Sigmoid colon (tissue), 7 donors: ENCODE data around the gene PBX3. TPM values are rescaled to one million over a fixed set of nuclear protein-coding genes. Genes with fewer than 3 reads are reported as not detected.

Source experiments
- DNase-seq: peaks from one replicate; pipeline ENCODE4 v3.0.0-alpha.2; 2019
- H3K27ac ChIP-seq, 4 donors: fragments of 200-600 bp; sonication (generic); one replicate each; pipeline ENCODE4 v1.5.1; 2016 to 2019; ENCODE audit warnings: mild to moderate bottlenecking in 1 of 4
- H3K27me3 ChIP-seq, 3 donors: fragments of 200-600 bp; sonication (generic); one replicate each; pipeline ENCODE4 v1.5.1; 2019; ENCODE audit warnings: mild to moderate bottlenecking in 1 of 3
- H3K36me3 ChIP-seq, 4 donors: fragments of 200-600 bp; sonication (generic); one replicate each; pipeline ENCODE4 v1.5.1; 2016 to 2019
- H3K4me1 ChIP-seq, 4 donors: fragments of 200-600 bp; sonication (generic); one replicate each; pipeline ENCODE4 v1.5.1; 2017 to 2019
- H3K4me3 ChIP-seq, 4 donors: fragments of 200-600 bp; sonication (generic); one replicate each; pipeline ENCODE4 v1.5.1; 2017 to 2019; ENCODE audit warnings: mild to moderate bottlenecking in 2 of 4, moderate library complexity in 1 of 4
- H3K9me3 ChIP-seq, 4 donors: fragments of 200-600 bp in 3 of 4; sonication (generic) in 3 of 4; one replicate each; pipeline versions ENCODE4 v1.5.1 to v1.6.1; 2013 to 2019
- EP300 ChIP-seq, 4 donors: sonication (generic); formaldehyde crosslinking; IDR thresholded peaks; one replicate each; pipeline ENCODE4 v1.6.1; 2017; ENCODE audit warnings: antibody characterized with exemption in 4 of 4
- POLR2A ChIP-seq, 2 donors: fragments of 450-650 bp; IDR thresholded peaks; one replicate each; pipeline ENCODE4 v1.6.1; 2016; ENCODE audit warnings: antibody characterized with exemption in 2 of 2, mild to moderate bottlenecking in 2 of 2, moderate library complexity in 2 of 2
- POLR2AphosphoS5 ChIP-seq, 4 donors: sonication (generic); formaldehyde crosslinking; IDR thresholded peaks; one replicate each; pipeline ENCODE4 v1.6.1; 2017; ENCODE audit warnings: antibody characterized with exemption in 4 of 4
- WGBS, 2 donors: extraction: QIAGEN DNeasy Blood & Tissue Kit; methylation state at CpG; one replicate each; pipeline ENCODE4 v1.1.7; 2013; 5-methylcytosine and 5-hydroxymethylcytosine counted together
- intact Hi-C: fragments of 100-400 bp; cut with DNase I; formaldehyde crosslinking; loops from one replicate; pipeline ENCODE4 v1.15.1; 2023
- polyA plus RNA-seq, 3 donors: library from polyadenylated mRNA; stranded (reverse); fragments of 200-250 nt; gene quantifications; one replicate each; pipeline ENCODE4 v1.2.3, GENCODE V29; 2013
- total RNA-seq, 4 donors: library from RNA; depleted of rRNA; stranded (reverse); fragments of >200 nt; gene quantifications; one replicate each; pipeline ENCODE4 v1.1.0, GENCODE V29; 2016
- TF ChIP-seq, protein P1 (sequence below), 4 experiments: fragments of 450-650 bp in 3 of 4; fragments of 200-600 bp in 1 of 4; IDR thresholded peaks; one replicate each; pipeline ENCODE4 v1.5.1; 2016 to 2019; ENCODE audit warnings: antibody characterized with exemption in 4 of 4, mild to moderate bottlenecking in 3 of 4, moderate library complexity in 2 of 4
- donor health status: healthy with polysubstance abuse.
- donor health status: Bipolar disorder and iron deficiency.
- donor health status: healthy.

PBX3 gene
- total and polyA plus RNA-seq, 7 donors: 2.8 to 159 (median 90.6) TPM

DNA sequence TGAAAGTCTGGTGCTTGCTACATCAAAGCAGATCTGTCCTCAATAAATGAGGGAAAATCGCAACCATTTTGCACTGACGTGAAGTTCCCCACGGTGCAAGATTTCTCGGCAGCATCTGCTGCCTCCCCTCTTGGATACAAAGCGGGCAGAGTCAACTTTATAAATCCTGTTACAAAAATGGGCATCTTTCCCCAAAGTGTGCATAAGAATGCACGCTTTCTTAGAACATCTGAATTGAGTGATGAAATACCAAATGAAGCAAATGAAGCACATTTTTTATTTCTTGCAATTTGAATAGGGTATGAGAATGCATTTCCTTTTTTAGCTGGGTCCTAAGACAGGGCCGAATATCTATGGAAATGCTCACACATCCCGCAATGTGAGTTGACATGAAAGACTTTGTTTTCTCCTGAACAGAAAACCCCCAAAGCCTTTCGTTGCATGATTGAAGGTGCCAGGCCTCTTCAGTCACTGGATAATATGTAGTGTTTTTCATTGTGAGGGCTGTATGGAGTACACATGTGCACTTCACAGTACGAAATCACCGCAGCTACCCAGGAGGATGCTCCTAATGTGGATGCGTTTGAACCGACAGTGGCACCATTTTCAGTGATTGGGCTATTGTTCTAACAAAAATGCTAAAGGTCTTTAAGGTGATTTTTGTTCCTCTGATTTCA lies 20.6 kb upstream of the PBX3 start:
- H3K4me1 ChIP-seq: no peaks in the 10 kb centered on the region
- no peaks in the 10 kb centered on the region for H3K36me3 ChIP-seq
- intact Hi-C loops: no loop called here

DNA sequence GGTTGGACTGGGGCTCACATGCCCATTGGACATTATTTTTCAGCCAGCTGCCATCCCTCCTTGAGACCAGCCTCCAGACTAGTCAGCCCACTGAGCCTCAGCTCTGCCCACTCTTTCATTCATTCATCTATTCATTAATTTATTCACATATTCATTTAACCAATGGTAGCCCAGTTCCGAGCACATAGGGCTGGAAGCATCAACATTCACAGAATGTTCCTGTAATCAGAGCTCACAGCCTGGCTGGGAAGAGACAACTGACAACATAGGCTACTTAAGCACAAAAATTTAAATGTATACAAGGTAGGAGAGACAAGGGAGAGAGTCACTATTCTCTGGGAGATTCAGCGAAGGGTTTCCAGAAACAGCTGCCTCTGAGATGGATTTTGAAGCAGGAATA lies 17.0 kb upstream of the PBX3 start:
- Histone ChIP-seq H3K4me1 (no peaks in the 10 kb centered on the region), H3K4me3 (no peak overlapping the region), H3K9me3 (no peaks in the 10 kb centered on the region), H3K36me3 (no peaks in the 10 kb centered on the region), H3K27me3 (no peaks in the 10 kb centered on the region), H3K27ac (no peak overlapping the region)
- TF ChIP-seq, protein P1, sequence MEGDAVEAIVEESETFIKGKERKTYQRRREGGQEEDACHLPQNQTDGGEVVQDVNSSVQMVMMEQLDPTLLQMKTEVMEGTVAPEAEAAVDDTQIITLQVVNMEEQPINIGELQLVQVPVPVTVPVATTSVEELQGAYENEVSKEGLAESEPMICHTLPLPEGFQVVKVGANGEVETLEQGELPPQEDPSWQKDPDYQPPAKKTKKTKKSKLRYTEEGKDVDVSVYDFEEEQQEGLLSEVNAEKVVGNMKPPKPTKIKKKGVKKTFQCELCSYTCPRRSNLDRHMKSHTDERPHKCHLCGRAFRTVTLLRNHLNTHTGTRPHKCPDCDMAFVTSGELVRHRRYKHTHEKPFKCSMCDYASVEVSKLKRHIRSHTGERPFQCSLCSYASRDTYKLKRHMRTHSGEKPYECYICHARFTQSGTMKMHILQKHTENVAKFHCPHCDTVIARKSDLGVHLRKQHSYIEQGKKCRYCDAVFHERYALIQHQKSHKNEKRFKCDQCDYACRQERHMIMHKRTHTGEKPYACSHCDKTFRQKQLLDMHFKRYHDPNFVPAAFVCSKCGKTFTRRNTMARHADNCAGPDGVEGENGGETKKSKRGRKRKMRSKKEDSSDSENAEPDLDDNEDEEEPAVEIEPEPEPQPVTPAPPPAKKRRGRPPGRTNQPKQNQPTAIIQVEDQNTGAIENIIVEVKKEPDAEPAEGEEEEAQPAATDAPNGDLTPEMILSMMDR (IDR thresholded peaks at IDR 0.05): no peak
- TF ChIP-seq POLR2AphosphoS5 (IDR thresholded peaks at IDR 0.05) (no peak), EP300 (IDR thresholded peaks at IDR 0.05) (no peak), POLR2A (IDR thresholded peaks at IDR 0.05) (no peak)
- 87 to 89% methylated on average over 2 of the region's 2 CpGs for WGBS, 2 donors
- DNase-seq: no peak
- intact Hi-C loops: no loop called here

More for the DNA sequence above, 20.6 kb upstream of the PBX3 start:
- 91 to 93% methylated on average over 13 of the region's 13 CpGs for WGBS, 2 donors
- TF ChIP-seq EP300 (IDR thresholded peaks at IDR 0.05) (no peak), POLR2A (IDR thresholded peaks at IDR 0.05) (no peak), POLR2AphosphoS5 (IDR thresholded peaks at IDR 0.05) (no peak)
- TF ChIP-seq, protein P1 (IDR thresholded peaks at IDR 0.05): no peak
- no peaks in the 10 kb centered on the region for H3K27me3 ChIP-seq
- H3K9me3 ChIP-seq: no peaks in the 10 kb centered on the region
- no peak overlapping the region for H3K27ac ChIP-seq
- no peak overlapping the region for H3K4me3 ChIP-seq
- DNase-seq: no peak

DNA sequence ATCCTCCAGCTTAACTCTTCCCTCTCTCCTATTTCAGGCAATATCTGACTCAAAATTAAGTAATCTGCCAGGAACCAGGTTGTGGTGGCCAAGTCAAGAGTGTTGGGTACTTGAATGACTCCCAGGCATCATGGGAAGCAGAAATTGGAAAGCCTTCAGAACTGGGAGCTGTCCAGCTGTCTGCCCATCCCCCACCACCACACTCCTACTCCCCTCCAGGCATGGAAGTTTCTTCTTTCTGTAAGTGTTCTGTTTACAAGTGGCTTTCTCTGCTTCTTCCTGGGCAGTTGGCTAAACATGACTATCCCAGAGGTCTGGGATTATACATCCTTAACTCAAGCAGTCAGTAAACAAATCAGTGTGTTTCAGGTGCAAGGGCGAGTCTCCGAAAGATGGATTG lies 14.6 kb upstream of the PBX3 start:
- Histone ChIP-seq H3K9me3 (no peaks in the 10 kb centered on the region), H3K36me3 (no peaks in the 10 kb centered on the region), H3K4me3 (no peak overlapping the region), H3K27me3 (no peaks in the 10 kb centered on the region), H3K4me1 (no peaks in the 10 kb centered on the region), H3K27ac (no peak overlapping the region)
- no peak for DNase-seq
- WGBS, 2 donors: 90 to 91% methylated on average over 2 of the region's 2 CpGs
- intact Hi-C loops: no loop called here
- TF ChIP-seq POLR2AphosphoS5 (IDR thresholded peaks at IDR 0.05): no peak
- TF ChIP-seq EP300 (IDR thresholded peaks at IDR 0.05): no peak
- TF ChIP-seq, protein P1 (IDR thresholded peaks at IDR 0.05): no peak
- no peak for TF ChIP-seq POLR2A (IDR thresholded peaks at IDR 0.05)

DNA sequence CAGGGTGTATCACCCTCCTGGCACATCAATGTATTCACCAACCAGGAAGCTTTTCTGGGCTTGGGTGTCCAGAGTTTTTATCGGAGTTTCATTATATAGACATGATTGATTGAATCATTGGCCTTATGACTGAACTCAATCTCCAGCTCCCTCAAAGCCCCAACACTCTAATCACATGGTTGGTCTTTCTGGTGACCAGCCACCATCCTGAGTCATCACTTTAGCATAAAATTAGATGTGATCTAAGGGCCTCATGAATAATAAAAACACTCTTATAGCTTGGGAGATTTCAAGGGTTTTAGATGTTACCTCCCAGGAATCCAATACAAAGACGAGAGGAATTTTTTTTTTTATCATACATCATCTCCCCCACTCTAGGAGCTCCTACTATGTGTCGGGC lies 7.7 kb upstream of the PBX3 start:
- H3K27me3 ChIP-seq: no peaks in the 10 kb centered on the region
- intact Hi-C loops: no loop called here
- no peak overlapping the region for H3K27ac ChIP-seq
- H3K36me3 ChIP-seq: no peaks in the 10 kb centered on the region
- DNase-seq: no peak
- TF ChIP-seq, protein P1 (IDR thresholded peaks at IDR 0.05): no peak
- TF ChIP-seq POLR2A (IDR thresholded peaks at IDR 0.05) (no peak), POLR2AphosphoS5 (IDR thresholded peaks at IDR 0.05) (no peak), EP300 (IDR thresholded peaks at IDR 0.05) (no peak)
- no peak overlapping the region for H3K4me3 ChIP-seq
- WGBS, 2 donors: 93 to 97% methylated on average over 3 of the region's 3 CpGs
- no peaks in the 10 kb centered on the region for H3K9me3 ChIP-seq
- no peaks in the 10 kb centered on the region for H3K4me1 ChIP-seq

DNA sequence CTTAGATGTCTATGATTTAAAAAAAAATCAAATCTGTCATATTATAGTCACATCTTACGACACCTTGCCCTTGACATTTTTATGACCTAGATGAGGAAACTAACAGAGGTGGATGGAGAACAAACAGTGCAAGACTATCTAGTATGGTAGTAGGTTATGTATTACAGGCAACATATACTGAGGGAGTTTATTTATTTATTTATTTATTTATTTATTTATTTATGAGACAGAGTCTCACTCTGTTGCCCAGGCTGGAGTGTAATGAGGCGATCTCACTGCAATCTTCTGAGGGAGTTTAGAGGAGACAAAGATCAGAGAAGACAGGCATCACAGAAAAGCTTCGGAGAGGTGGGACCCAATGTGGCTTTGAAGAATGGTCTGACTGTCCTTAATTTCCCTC lies 4.5 kb upstream of the PBX3 start:
- Histone ChIP-seq H3K9me3 (no peaks in the 10 kb centered on the region), H3K4me3 (no peak overlapping the region), H3K36me3 (no peaks in the 10 kb centered on the region), H3K4me1 (peaks cover 0 to 13% (median 8%) of the 10 kb centered on the region in 4 donors), H3K27ac (no peak overlapping the region), H3K27me3 (no peaks in the 10 kb centered on the region)
- WGBS, 2 donors: 64 to 83% methylated on average over 3 of the region's 3 CpGs
- intact Hi-C loops: no loop called here
- TF ChIP-seq, protein P1 (IDR thresholded peaks at IDR 0.05): no peak
- TF ChIP-seq POLR2A (IDR thresholded peaks at IDR 0.05): no peak
- TF ChIP-seq EP300 (IDR thresholded peaks at IDR 0.05): no peak
- TF ChIP-seq POLR2AphosphoS5 (IDR thresholded peaks at IDR 0.05): no peak
- DNase-seq: no peak
